ENCODE measurements around the gene TMA7.

TMA7 gene

GRCh38 chr3:48422272-48422671, 17.8 kb upstream of the TMA7 start:
- Histone ChIP-seq H3K4me1 (ENCODE audit: control insufficient read depth in 1 of 2, insufficient read depth in 1 of 2, low read depth in 1 of 2, low read length in 1 of 2) (no peaks in the 10 kb centered on the region), H3K27ac (no peak overlapping the region), H3K4me3 (ENCODE audit: low read depth in 1 of 2, low read length in 1 of 2) (no peak overlapping the region), H3K36me3 (no peaks in the 10 kb centered on the region), H3K27me3 (peaks cover 10% of the 10 kb centered on the region), H3K9me3 (no peaks in the 10 kb centered on the region)
- TF ChIP-seq CTCF (IDR thresholded peaks at IDR 0.05): no peak

- no peak for TF ChIP-seq CTCF (IDR thresholded peaks at IDR 0.05)
- Histone ChIP-seq H3K27me3 (peaks cover 14% of the 10 kb centered on the region), H3K27ac (no peak overlapping the region), H3K9me3 (no peaks in the 10 kb centered on the region), H3K36me3 (no peaks in the 10 kb centered on the region), H3K4me1 (ENCODE audit: control insufficient read depth in 1 of 2, insufficient read depth in 1 of 2, low read depth in 1 of 2, low read length in 1 of 2) (no peaks in the 10 kb centered on the region), H3K4me3 (ENCODE audit: low read depth in 1 of 2, low read length in 1 of 2) (no peak overlapping the region)
These were observed 17.4 kb upstream of the TMA7 start for GRCh38 chr3:48422681-48423080.

- Histone ChIP-seq H3K9me3 (no peaks in the 10 kb centered on the region), H3K36me3 (no peaks in the 10 kb centered on the region), H3K4me1 (ENCODE audit: control insufficient read depth in 1 of 2, insufficient read depth in 1 of 2, low read depth in 1 of 2, low read length in 1 of 2) (peaks cover 0 to under 1% of the 10 kb centered on the region in 2 experiments), H3K4me3 (ENCODE audit: low read depth in 1 of 2, low read length in 1 of 2) (no peak overlapping the region), H3K27ac (no peak overlapping the region), H3K27me3 (peaks cover 21% of the 10 kb centered on the region)
- TF ChIP-seq CTCF (IDR thresholded peaks at IDR 0.05): no peak
These were observed 16.7 kb upstream of the TMA7 start for GRCh38 chr3:48423241-48423882.

- Histone ChIP-seq H3K4me3 (ENCODE audit: low read depth in 1 of 2, low read length in 1 of 2) (no peak overlapping the region), H3K36me3 (no peaks in the 10 kb centered on the region), H3K4me1 (ENCODE audit: control insufficient read depth in 1 of 2, insufficient read depth in 1 of 2, low read depth in 1 of 2, low read length in 1 of 2) (peaks cover 0 to 8% of the 10 kb centered on the region in 2 experiments), H3K27me3 (peaks cover 29% of the 10 kb centered on the region), H3K9me3 (no peaks in the 10 kb centered on the region), H3K27ac (no peak overlapping the region)
- no peak for TF ChIP-seq CTCF (IDR thresholded peaks at IDR 0.05)
These were observed 16.0 kb upstream of the TMA7 start for GRCh38 chr3:48423883-48424695.

- H3K4me3 ChIP-seq (ENCODE audit: low read depth in 1 of 2, low read length in 1 of 2): no peak overlapping the region
- TF ChIP-seq CTCF (IDR thresholded peaks at IDR 0.05): no peak
- H3K4me1 ChIP-seq (ENCODE audit: control insufficient read depth in 1 of 2, insufficient read depth in 1 of 2, low read depth in 1 of 2, low read length in 1 of 2): peaks cover 5 to 15% of the 10 kb centered on the region in 2 experiments
- H3K27me3 ChIP-seq: peaks cover 41% of the 10 kb centered on the region
- no peaks in the 10 kb centered on the region for H3K9me3 ChIP-seq
- H3K36me3 ChIP-seq: no peaks in the 10 kb centered on the region
- no peak overlapping the region for H3K27ac ChIP-seq
These were observed 14.7 kb upstream of the TMA7 start for GRCh38 chr3:48425281-48425812.

All from neutrophil (primary cell).